SIG-M5 treated with dmso at 0.1 percent for 504 hours (cell line): Measurements from ENCODE around the gene TEX2.

Experiments used
- DNase-seq: peaks from one replicate; lab custom pipeline; 2025; ENCODE audit not compliant: unreplicated experiment; lab: John Stamatoyannopoulos, UW

Gene TEX2

DNA sequence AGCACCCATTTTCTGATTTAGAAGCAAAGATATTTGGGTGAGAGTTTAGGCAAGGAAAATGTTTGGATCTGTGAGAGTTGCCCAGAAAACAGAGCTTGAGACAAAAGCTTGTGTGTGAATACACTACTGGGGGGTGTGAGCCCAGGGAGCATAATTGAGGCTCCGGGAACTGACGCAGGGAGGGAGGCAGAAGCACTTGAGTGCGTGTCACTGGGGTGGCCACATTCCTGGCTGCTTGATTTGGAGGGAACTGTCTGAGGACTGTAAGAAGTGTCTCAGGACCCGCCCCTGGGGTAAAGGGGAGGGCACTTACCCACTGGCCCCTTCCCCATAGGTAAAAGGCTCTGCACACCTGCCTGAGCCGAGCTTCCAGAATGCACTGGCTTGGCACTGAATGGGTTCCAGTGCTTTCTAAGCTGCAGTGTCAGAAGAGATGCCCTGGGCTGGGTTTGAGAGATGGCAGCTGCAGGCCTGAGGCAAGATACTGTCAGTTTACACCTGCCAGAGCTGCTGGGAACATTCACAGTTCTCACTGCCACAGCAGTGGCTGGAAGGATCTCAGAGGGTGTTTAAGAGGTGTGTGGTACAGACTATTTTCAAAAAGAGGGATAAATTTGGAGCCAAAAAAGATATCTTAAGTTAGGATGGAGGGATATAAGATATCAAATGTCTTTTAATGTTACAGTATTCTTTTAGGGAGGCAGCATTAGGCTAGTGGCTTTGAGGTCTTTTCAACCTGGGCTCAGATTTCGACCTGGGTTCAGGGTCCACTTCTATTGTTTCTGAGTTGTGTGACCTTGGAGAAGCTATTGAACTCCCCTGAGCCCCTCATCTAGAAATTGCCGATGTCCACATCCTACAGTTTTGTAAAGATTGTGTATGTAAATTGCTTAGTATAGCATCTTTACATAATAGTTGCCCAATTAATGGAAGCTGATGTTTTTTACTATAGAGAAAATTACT, 6.9 kb upstream of the TEX2 start:
- DNase-seq: no peak

- DNase-seq: no peak
Observed at GRCh38 chr17:64264891-64265290, 1.8 kb upstream of the TEX2 start.

DNA sequence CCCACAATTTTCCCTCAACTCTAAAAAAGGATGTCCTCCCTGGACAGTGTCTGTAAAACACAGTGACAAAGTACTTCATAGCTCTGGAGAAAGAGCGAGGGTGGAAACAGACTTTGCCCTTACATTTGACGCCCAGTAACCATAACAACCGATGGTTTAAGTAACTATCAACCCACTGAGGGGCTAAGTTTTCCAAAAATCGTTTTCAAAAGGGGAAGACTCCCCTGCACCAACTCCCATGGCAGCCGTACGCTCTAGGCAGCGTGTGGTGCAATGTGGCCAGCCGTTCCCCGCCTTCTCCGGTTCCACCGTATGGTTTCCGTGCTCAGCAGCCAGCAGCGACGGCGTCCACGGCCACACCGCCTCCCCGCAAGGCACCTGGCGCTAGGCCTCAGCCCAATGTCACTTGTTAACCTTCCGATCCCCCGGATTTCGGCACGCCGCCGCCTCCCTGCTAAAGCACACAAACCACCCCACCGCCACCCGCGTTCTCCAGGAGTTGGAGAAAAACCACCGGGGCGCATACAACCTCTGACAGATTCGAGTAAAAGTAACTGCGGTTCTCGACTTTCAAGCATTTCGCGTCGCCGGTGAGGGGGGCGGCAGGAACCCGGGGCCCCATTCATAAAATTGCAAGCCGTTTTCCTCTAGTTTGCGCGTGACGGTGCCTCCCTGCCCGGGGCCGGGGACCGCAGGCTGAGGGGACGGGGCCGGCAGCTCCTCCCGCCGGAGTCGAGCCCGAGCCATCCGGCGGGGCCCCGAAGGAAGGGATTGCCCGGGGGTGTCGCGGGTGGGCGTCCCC, 661 bp downstream of the TEX2 start:
- peak; percentile 40 for DNase-seq

DNA sequence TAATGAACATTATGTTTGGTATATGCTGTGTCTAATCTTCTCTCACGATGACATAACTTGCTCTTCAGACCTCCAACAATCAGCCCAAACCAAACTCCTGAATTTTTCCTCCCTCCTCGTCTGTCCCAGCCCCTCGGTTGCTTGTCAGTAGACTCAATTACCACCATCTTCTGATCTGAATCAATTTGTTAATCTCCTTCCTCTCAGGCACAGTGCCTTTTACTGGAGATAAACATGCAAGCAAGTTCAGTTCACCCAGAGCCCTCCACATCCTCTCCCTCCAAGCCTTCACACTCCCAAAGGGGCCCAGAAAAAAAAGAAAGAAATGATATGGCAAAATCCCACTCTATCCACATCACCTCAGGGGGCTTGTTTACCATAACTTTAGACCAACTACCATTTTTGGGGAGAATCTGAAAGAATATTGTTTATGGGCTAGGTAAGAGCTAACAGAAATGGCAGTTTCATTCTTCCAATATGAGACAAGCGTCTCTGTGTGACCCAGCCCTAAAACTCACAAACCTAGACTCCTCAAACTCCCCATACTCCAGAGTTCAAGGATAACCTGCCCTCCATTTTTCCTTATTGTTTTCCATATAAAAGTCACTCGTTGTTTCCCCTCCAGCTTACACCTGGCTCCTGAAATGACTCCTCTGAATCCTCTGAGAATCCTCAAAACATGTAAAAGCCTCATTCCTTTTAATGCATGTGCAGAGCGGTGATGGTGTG, 1.5 kb downstream of the TEX2 start:
- DNase-seq: no peak

DNA sequence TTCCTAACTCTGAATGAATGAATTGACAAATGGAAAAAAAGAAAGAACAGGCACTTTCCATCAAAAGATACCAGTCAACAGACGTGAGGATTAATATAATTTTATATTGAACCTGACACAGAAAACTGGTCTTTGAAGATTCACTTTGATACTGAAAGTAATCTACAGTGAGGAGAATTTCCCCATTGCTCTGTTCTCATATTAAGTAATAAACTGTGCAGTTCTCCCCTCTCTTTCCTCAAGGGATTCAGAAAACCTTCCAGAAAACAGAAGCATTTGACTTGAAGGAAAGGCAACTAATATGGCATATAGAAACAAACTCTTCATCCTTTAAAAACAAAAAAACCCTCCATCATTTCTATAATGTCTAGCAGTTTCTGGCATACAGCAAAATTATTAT, 2.2 kb downstream of the TEX2 start:
- DNase-seq: no peak

DNA sequence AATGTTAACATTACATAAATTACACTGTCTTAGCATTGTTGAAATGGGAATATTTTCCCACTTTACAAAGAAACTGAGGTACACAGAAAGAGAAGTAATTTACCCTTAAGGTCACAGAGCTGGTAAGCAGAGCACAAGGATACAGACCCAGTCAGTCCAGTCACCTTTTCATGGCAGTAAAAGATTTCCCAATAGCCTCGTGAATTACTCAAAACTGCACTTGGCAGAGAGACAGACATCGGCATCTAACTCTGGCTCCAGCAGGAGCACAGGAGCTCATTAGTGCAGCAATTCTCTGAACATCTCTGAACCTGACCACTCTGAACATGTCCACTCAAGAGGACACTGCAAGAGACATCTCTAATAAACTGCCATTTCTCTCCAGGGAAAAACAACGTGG, 3.1 kb downstream of the TEX2 start:
- peak; percentile 59 for DNase-seq

DNA sequence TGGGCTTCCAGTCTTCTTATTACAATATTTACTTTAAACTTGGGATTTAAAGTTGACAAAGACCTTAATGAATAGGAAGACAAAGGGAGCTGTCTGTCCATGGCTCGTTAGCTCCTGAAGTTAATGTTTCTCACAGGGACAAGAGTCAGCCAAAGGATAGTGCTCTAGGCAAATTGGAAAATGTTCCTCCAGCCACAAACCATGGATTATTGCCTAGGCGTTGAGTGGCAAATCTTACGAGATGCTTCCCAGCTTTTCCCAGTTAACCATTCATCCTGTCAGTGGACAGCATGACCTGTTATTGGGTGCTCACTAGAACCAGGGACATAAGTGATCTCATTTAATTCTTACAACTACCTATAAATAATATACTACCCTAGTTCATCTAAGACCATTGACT, 3.6 kb downstream of the TEX2 start:
- no peak for DNase-seq

DNA sequence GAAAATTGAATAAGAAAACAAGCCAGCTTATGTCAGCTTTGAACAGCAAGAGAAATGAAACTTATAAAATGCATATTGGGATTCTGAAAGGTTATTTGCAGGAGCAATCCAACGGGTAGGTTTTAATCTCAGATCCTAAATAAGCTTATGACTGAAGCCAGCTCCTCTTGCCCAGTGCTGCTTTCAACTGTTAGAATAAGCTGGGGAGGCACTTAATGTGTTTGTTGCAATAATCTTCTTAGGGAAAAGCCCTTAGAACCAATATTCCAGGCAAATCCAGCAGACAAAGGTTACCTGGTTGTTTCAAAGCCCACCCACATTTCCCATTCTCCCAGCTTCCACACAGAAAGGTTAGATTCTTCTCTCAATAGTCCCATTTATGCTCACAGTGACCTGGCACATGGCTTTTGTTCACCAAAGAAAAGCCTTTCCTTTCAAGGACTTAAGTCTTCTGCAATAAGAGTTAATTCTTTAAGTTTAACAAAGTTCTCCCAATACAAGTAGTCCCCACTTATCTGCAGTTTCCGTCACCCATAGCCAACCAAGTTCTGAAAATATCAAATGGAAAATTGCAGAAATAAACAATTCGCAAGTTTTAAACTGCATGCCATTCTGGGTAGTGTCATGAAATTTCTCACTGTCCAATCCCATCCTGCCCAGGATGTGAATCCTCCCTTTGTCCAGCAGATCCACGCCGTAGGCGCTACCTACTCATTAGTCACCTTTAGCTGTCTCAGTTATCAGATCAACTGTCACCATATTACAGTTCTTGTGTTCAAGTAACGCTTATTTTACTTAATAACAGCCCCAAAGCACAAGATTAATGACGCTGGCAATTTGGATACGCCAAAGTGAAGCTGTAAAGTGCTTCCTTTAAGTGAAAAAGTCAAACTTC, 5.9 kb downstream of the TEX2 start:
- DNase-seq: no peak

GRCh38 chr17:64255764-64256163, 7.3 kb downstream of the TEX2 start:
- DNase-seq: no peak

DNA sequence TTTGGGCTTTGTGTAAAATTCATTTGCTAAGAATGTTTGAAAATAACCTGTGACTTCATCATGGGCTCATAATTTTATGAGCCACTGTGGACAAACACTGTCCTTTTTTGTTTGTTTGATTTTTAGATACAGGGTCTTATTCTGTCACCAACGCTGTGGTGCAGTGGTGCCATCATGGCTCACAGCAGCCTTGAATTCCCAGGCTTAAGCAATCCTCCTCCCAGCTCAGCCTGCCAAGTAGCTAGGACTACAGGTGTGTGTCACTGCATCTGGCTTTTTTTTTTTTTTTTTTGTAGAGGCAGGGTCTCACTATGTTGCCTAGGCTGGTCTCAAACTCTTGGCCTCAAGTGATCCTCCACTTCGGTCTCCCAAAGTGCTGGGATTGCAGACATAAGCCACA, 8.3 kb downstream of the TEX2 start:
- DNase-seq: no peak

DNA sequence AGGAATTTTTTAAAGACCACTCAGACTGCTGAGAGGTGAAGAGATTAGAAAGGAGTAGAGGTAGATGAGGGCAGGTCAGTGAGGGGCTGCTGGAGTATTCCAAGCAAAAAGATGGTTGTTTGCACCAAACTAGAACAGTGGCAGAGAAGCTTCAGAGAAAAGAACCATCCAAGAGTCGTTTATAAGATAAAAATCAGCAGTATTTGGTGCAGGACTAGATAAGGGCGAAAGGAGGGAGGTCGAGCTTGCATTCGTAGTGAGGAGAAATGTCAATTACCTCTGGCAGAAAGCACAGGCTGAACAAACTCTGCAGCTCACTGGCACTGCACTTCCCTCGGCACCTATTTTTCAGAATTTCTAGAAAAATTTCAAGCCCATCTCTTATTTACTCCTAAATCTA, 9.6 kb downstream of the TEX2 start:
- no peak for DNase-seq

DNA sequence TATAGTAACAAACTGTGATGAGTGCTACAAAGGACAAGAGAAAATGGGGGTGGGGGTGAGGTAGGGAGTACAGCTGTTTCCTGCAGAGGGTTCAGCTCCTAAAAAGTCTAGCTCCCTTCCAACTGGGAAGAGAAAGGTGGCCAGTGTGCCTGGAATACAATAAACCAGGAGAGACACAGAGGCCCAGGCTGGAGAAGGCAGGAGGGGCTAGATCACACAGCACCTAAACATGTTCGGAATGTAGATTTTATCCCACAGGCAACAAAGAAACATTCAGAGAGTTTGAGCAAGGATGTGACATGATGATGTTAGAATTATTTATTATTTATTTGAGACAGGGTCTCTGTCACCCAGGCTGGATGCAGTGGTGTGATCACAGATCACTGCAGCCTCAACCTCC, 10.2 kb downstream of the TEX2 start:
- no peak for DNase-seq

DNA sequence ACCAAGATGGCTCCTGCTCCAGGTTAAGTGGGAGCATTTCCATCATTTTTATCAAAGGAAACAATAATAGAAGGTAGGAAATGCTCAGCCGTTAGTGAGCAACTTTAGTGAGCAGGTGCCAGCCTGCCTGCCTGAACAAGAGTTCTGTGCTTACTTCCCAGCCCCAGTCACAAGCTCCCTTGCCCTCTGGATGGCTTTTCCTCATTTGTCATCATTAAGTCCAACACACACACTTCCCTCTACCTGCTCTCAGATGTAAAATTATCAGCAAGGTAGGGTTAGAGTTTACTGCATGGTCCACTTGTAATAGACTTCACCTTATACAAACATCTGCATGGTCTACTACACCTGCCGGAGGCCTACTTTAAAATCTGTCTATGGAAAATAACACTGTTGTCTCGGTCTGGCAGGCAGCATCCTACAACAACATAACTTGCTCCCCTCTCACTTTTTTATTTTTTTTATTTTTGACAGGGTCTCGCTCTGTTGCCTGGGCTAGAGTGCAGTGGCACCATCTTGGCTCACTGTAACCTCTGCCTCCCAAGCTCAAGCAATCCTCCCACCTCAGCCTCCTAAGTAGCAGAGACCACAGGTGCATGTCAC, 12.7 kb downstream of the TEX2 start:
- DNase-seq: no peak

GRCh38 chr17:64247836-64248235, 15.2 kb downstream of the TEX2 start:
- DNase-seq: no peak

GRCh38 chr17:64245218-64246145, 17.6 kb downstream of the TEX2 start:
- DNase-seq: no peak

GRCh38 chr17:64244165-64244564, 18.9 kb downstream of the TEX2 start:
- no peak for DNase-seq

- DNase-seq: no peak
Observed at GRCh38 chr17:64243340-64243739, 19.7 kb downstream of the TEX2 start.

DNA sequence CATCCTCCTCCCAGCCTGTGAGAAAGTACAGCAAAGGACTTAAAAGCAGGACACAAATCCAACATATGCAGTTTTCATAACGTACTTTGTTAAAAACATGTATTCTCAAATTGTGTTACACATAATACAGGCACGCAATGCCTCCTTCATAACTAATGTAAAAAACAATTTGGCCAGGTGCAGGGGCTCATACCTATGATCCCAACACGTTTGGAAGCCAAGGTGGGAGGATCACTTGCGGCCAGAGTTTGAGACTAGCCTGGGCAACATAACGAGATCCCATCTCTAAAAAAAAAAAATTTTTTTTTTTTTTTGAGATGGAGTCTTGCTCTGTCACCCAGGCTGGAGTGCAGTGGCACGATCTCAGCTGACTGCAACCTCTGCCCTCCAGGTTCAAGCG, 20.4 kb downstream of the TEX2 start:
- no peak for DNase-seq

DNA sequence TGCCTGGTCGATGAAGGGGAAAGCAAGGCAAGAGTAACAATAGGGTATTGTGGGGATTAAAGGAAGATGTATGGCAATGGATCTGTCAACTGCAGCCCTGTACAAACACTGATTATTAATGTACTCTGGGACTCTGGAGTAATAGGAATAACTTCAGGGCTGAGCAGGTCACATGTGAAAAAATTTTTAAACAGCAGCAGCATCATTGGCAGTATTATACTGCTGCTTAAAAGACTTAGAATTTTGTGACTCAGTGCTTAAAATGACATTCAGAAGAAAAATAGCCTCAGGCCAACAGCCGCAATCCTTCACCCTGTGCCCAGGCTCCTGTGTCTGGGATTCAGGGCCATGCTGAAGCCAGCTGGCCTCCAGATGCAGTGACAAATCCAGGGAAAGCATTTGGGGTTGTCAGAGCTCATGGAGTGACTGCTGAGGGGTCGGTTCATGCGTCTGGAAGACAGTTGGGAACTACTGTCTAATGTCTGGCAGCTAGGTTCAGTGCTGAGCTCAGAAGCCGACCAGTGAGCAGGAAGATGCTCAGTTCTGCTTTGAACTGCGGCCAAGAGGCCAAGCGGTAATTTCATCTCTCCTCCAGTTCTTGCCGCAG, 22.2 kb downstream of the TEX2 start:
- no peak for DNase-seq
